ENCODE measurements around the gene RCOR1. TPM values are rescaled to one million over a fixed set of nuclear protein-coding genes. Genes with fewer than 3 reads are reported as not detected.

Gene RCOR1
- total RNA-seq, 2 experiments from 2014 or later: 22.4 to 24.7 TPM

GRCh38 chr14:102717276-102717675 lies 124.8 kb downstream of the RCOR1 start:
- no peaks in the 10 kb centered on the region for H3K9me3 Mint-ChIP-seq (ENCODE audit: insufficient read depth)
- CTCF ChIA-PET: interaction anchor here (1.5 kb wide), 1 partner anchor 23 kb away, joined by 6 read pairs; no protein-coding TSS in a partner anchor
- peaks cover 53% of the 10 kb centered on the region for H3K36me3 Mint-ChIP-seq (ENCODE audit: low read depth)
- DNase-seq (peak; percentile 5), ATAC-seq (no peak)
- H3K27ac Mint-ChIP-seq: no peak overlapping the region
- POLR2A ChIA-PET: interaction anchor here (1.5 kb wide), 1 partner anchor 18 kb away, joined by 3 read pairs; no protein-coding TSS in a partner anchor
- no peak overlapping the region for H3K4me3 Mint-ChIP-seq
- H3K4me1 Mint-ChIP-seq (ENCODE audit: low read depth): peaks cover 7% of the 10 kb centered on the region
- H3K27me3 Mint-ChIP-seq (ENCODE audit: low read depth): no peaks in the 10 kb centered on the region

GRCh38 chr14:102722646-102723045 lies 130.2 kb downstream of the RCOR1 start:
- Mint-ChIP-seq H3K27me3 (ENCODE audit: low read depth) (no peaks in the 10 kb centered on the region), H3K27ac (no peak overlapping the region), H3K4me3 (no peak overlapping the region), H3K9me3 (ENCODE audit: insufficient read depth) (no peaks in the 10 kb centered on the region), H3K4me1 (ENCODE audit: low read depth) (peaks cover under 1% of the 10 kb centered on the region), H3K36me3 (ENCODE audit: low read depth) (peaks cover 63% of the 10 kb centered on the region)
- ATAC-seq: no peak
- no peak for DNase-seq
- ChIA-PET POLR2A (no interaction called here), CTCF (interaction anchor here (1.6 kb wide), 1 partner anchor 28 kb away, joined by 4 read pairs; no protein-coding TSS in a partner anchor)

GRCh38 chr14:102723650-102724049 lies 131.2 kb downstream of the RCOR1 start:
- DNase-seq (no peak), ATAC-seq (no peak)
- H3K27ac Mint-ChIP-seq: no peak overlapping the region
- H3K27me3 Mint-ChIP-seq (ENCODE audit: low read depth): no peaks in the 10 kb centered on the region
- no peaks in the 10 kb centered on the region for H3K9me3 Mint-ChIP-seq (ENCODE audit: insufficient read depth)
- CTCF ChIA-PET: interaction anchor here (1.6 kb wide), 1 partner anchor 29 kb away, joined by 4 read pairs; no protein-coding TSS in a partner anchor
- peaks cover 61% of the 10 kb centered on the region for H3K36me3 Mint-ChIP-seq (ENCODE audit: low read depth)
- H3K4me3 Mint-ChIP-seq: no peak overlapping the region
- POLR2A ChIA-PET: no interaction called here
- H3K4me1 Mint-ChIP-seq (ENCODE audit: low read depth): no peaks in the 10 kb centered on the region

- H3K4me3 Mint-ChIP-seq: no peak overlapping the region
- ChIA-PET CTCF (interaction anchor here (0.7 to 0.9 kb wide), 2 partner anchors 31 to 251 kb away, joined by 3 read pairs; no protein-coding TSS in a partner anchor), POLR2A (no interaction called here)
- H3K9me3 Mint-ChIP-seq (ENCODE audit: insufficient read depth): no peaks in the 10 kb centered on the region
- ATAC-seq (no peak), DNase-seq (no peak)
- no peaks in the 10 kb centered on the region for H3K27me3 Mint-ChIP-seq (ENCODE audit: low read depth)
- H3K36me3 Mint-ChIP-seq (ENCODE audit: low read depth): peaks cover 48% of the 10 kb centered on the region
- H3K4me1 Mint-ChIP-seq (ENCODE audit: low read depth): no peaks in the 10 kb centered on the region
- no peak overlapping the region for H3K27ac Mint-ChIP-seq
These were observed 133.9 kb downstream of the RCOR1 start for GRCh38 chr14:102726191-102726949.

GRCh38 chr14:102727336-102728095 lies 135.1 kb downstream of the RCOR1 start:
- peaks cover 37% of the 10 kb centered on the region for H3K36me3 Mint-ChIP-seq (ENCODE audit: low read depth)
- no peak overlapping the region for H3K4me3 Mint-ChIP-seq
- no peaks in the 10 kb centered on the region for H3K4me1 Mint-ChIP-seq (ENCODE audit: low read depth)
- ATAC-seq: no peak
- no peak for DNase-seq
- ChIA-PET CTCF (no interaction called here), POLR2A (no interaction called here)
- no peaks in the 10 kb centered on the region for H3K27me3 Mint-ChIP-seq (ENCODE audit: low read depth)
- H3K27ac Mint-ChIP-seq: no peak overlapping the region
- no peaks in the 10 kb centered on the region for H3K9me3 Mint-ChIP-seq (ENCODE audit: insufficient read depth)

- Mint-ChIP-seq H3K4me3 (no peak overlapping the region), H3K27me3 (ENCODE audit: low read depth) (no peaks in the 10 kb centered on the region), H3K4me1 (ENCODE audit: low read depth) (no peaks in the 10 kb centered on the region), H3K36me3 (ENCODE audit: low read depth) (peaks cover 32% of the 10 kb centered on the region), H3K27ac (no peak overlapping the region), H3K9me3 (ENCODE audit: insufficient read depth) (no peaks in the 10 kb centered on the region)
- CTCF ChIA-PET: interaction anchor here (1.1 kb wide), 1 partner anchor 46 kb away, joined by 3 read pairs; no protein-coding TSS in a partner anchor
- no peak for ATAC-seq
- DNase-seq: no peak
- POLR2A ChIA-PET: no interaction called here
These were observed 136.1 kb downstream of the RCOR1 start for GRCh38 chr14:102728501-102728900.

GRCh38 chr14:102729268-102729667 lies 136.8 kb downstream of the RCOR1 start:
- DNase-seq (no peak), ATAC-seq (no peak)
- peaks cover 25% of the 10 kb centered on the region for H3K36me3 Mint-ChIP-seq (ENCODE audit: low read depth)
- CTCF ChIA-PET: interaction anchor here (1.1 kb wide), 1 partner anchor 45 kb away, joined by 3 read pairs; no protein-coding TSS in a partner anchor
- H3K27ac Mint-ChIP-seq: no peak overlapping the region
- no peaks in the 10 kb centered on the region for H3K9me3 Mint-ChIP-seq (ENCODE audit: insufficient read depth)
- H3K27me3 Mint-ChIP-seq (ENCODE audit: low read depth): no peaks in the 10 kb centered on the region
- POLR2A ChIA-PET: no interaction called here
- H3K4me1 Mint-ChIP-seq (ENCODE audit: low read depth): no peaks in the 10 kb centered on the region
- no peak overlapping the region for H3K4me3 Mint-ChIP-seq

GRCh38 chr14:102729825-102730224 lies 137.4 kb downstream of the RCOR1 start:
- CTCF ChIA-PET: interaction anchor here (1.1 kb wide), 1 partner anchor 44 kb away, joined by 3 read pairs; no protein-coding TSS in a partner anchor

GRCh38 chr14:102731101-102731870 lies 138.8 kb downstream of the RCOR1 start:
- CTCF ChIA-PET: interaction anchor here (1.4 to 1.6 kb wide), 2 partner anchors 37 to 136 kb away, joined by 4 read pairs; no protein-coding TSS in a partner anchor

More at GRCh38 chr14:102729825-102730224, 137.4 kb downstream of the RCOR1 start:
- ATAC-seq: no peak
- H3K4me3 Mint-ChIP-seq: no peak overlapping the region
- H3K4me1 Mint-ChIP-seq (ENCODE audit: low read depth): no peaks in the 10 kb centered on the region
- no peaks in the 10 kb centered on the region for H3K27me3 Mint-ChIP-seq (ENCODE audit: low read depth)
- peaks cover 24% of the 10 kb centered on the region for H3K36me3 Mint-ChIP-seq (ENCODE audit: low read depth)
- no peaks in the 10 kb centered on the region for H3K9me3 Mint-ChIP-seq (ENCODE audit: insufficient read depth)
- DNase-seq: no peak
- POLR2A ChIA-PET: no interaction called here
- no peak overlapping the region for H3K27ac Mint-ChIP-seq

GRCh38 chr14:102731871-102732800 lies 139.7 kb downstream of the RCOR1 start:
- no peak for DNase-seq
- H3K36me3 Mint-ChIP-seq (ENCODE audit: low read depth): peaks cover 8% of the 10 kb centered on the region
- no peak for ATAC-seq
- no peaks in the 10 kb centered on the region for H3K9me3 Mint-ChIP-seq (ENCODE audit: insufficient read depth)
- no peak overlapping the region for H3K4me3 Mint-ChIP-seq
- CTCF ChIA-PET: interaction anchor here (1.4 to 1.6 kb wide), 2 partner anchors 38 to 137 kb away, joined by 4 read pairs; no protein-coding TSS in a partner anchor
- POLR2A ChIA-PET: no interaction called here
- H3K27ac Mint-ChIP-seq: no peak overlapping the region
- no peaks in the 10 kb centered on the region for H3K27me3 Mint-ChIP-seq (ENCODE audit: low read depth)
- H3K4me1 Mint-ChIP-seq (ENCODE audit: low read depth): no peaks in the 10 kb centered on the region

More at GRCh38 chr14:102731101-102731870, 138.8 kb downstream of the RCOR1 start:
- Mint-ChIP-seq H3K36me3 (ENCODE audit: low read depth) (peaks cover 15% of the 10 kb centered on the region), H3K27ac (no peak overlapping the region), H3K9me3 (ENCODE audit: insufficient read depth) (no peaks in the 10 kb centered on the region), H3K4me1 (ENCODE audit: low read depth) (no peaks in the 10 kb centered on the region), H3K4me3 (no peak overlapping the region), H3K27me3 (ENCODE audit: low read depth) (no peaks in the 10 kb centered on the region)
- POLR2A ChIA-PET: no interaction called here
- ATAC-seq (no peak), DNase-seq (no peak)
